Heart left ventricle (tissue), 16 donors: ENCODE data around the gene PRRG2. TPM values are rescaled to one million over a fixed set of nuclear protein-coding genes. Genes with fewer than 3 reads are reported as not detected.

Experiments used
- ATAC-seq, 4 donors: fragments of 200-7000 bp; cut with Tn5 transposase; one replicate each; pipeline ENCODE4 v1.9.1; 2020 to 2022; ENCODE audit warnings: moderate library complexity in 4 of 4, mild to moderate bottlenecking in 3 of 4, moderate number of reproducible peaks in 1 of 4
- DNase-seq, 5 donors: peaks; one replicate each; pipeline ENCODE4 v3.0.0-alpha.2; 2020
- H3K27ac ChIP-seq, 12 donors: fragments of 200-600 bp; sonication (generic) in 4 of 12; one replicate each; pipeline versions ENCODE4 v1.5.0 to v1.8.0; 2016 to 2022; ENCODE audit warnings: mild to moderate bottlenecking in 2 of 12
- H3K27me3 ChIP-seq, 9 donors: fragments of 200-600 bp; sonication (generic) in 2 of 9; one replicate each; pipeline versions ENCODE4 v1.5.1 to v1.8.0; 2016 to 2022; ENCODE audit warnings: mild to moderate bottlenecking in 3 of 9
- H3K36me3 ChIP-seq, 9 donors: fragments of 200-600 bp; sonication (generic) in 2 of 9; one replicate each; pipeline versions ENCODE4 v1.5.0 to v1.8.0; 2018 to 2022; ENCODE audit warnings: mild to moderate bottlenecking in 2 of 9
- H3K4me1 ChIP-seq, 12 donors: fragments of 200-600 bp; sonication (generic) in 4 of 12; one replicate each; pipeline versions ENCODE4 v1.5.0 to v1.8.0; 2016 to 2022; ENCODE audit warnings: mild to moderate bottlenecking in 3 of 12
- H3K4me3 ChIP-seq, 12 donors: fragments of 200-600 bp; sonication (generic) in 4 of 12; one replicate each; pipeline versions ENCODE4 v1.5.0 to v1.8.0; 2017 to 2022; ENCODE audit warnings: mild to moderate bottlenecking in 9 of 12, moderate library complexity in 4 of 12
- H3K9me3 ChIP-seq, 12 donors: fragments of 200-600 bp; sonication (generic) in 4 of 12; one replicate each; pipeline versions ENCODE4 v1.5.0 to v1.8.0; 2016 to 2022; ENCODE audit warnings: mild to moderate bottlenecking in 1 of 12
- POLR2A ChIP-seq, 2 donors: fragments of 450-650 bp; IDR thresholded peaks; one replicate each; pipeline ENCODE4 v1.6.1; 2017; ENCODE audit warnings: antibody characterized with exemption in 2 of 2, mild to moderate bottlenecking in 2 of 2, moderate library complexity in 2 of 2
- WGBS, 4 donors: extraction: QIAGEN DNeasy Blood & Tissue Kit in 2 of 4; methylation state at CpG; one replicate each; pipeline versions ENCODE4 v1.1.5 to v1.1.7; 2013 to 2018; 5-methylcytosine and 5-hydroxymethylcytosine counted together
- intact Hi-C, 10 donors: fragments of 100-400 bp; cut with DNase I; formaldehyde crosslinking; loops; one replicate each; pipeline versions ENCODE4 v1.11.1 to v1.14.2; 2022
- polyA plus RNA-seq, 2 donors: library from polyadenylated mRNA; stranded (reverse); fragments of 200-250 nt; gene quantifications; one replicate each; pipeline ENCODE4 v1.2.3, GENCODE V29; 2013
- total RNA-seq, 9 donors: library from RNA; depleted of rRNA in 2 of 9; stranded (reverse); fragments of >200 nt in 2 of 9; fragmentation: NEBNext Ultra II Directional in 3 of 9; extraction: Animal tissue kit (Norgen Biotek cat#: 25700) in 3 of 9; gene quantifications; one replicate each; pipeline versions ENCODE4 v1.1.0 to v1.2.4, GENCODE V29; 2016 to 2023
- TF ChIP-seq, protein P1 (sequence below), 12 donors: fragments of 200-600 bp; sonication (generic) in 4 of 12; IDR thresholded peaks; one replicate each; pipeline versions ENCODE4 v1.5.0 to v1.8.0; 2018 to 2022; ENCODE audit warnings: antibody characterized with exemption in 12 of 12, mild to moderate bottlenecking in 5 of 12
- donor health status: ischemic (EF 13 %, LVEDD 7.1; RV severe dilation, severe dysfunction).
- donor health status: healthy with polysubstance abuse.
- donor health status: DM: no; HTN: yes; CAD: no.
- donor health status: DM: no; HTN: no; CAD: no.
- donor health status: ischemic (EF 25% LVEDD 6.9; RV normal size, moderate dysfunction).
- donor health status: ischemic (EF 25% LVEDD 5.7; RV mildly dilated, moderate dysfunction).
- donor health status: healthy.
- donor health status: DM: yes; HTN: yes; CAD: no.
- donor health status: ischemic (EF 35%, LVEDD 5.7; RV mildly dilated, moderate dysfunction).
- donor health status: nonischemic (EF 11% LVEDD 7.7; RV severe dilation, severe dysfunction).
- donor health status: DM: yes; HTN: yes; CAD: no.
- donor health status: PGD.
- donor health status: ischemic (EF 29% LVEDD 5.4; RV normal size, mild dysfunction).
- donor health status: nonischemic (EF 23%, LVEDD 6.1; RV moderate dilation, normal function).

Gene PRRG2
- total and polyA plus RNA-seq, 11 donors = 0.27 to 3.2 (median 0.88) TPM; not detected in 1

DNA sequence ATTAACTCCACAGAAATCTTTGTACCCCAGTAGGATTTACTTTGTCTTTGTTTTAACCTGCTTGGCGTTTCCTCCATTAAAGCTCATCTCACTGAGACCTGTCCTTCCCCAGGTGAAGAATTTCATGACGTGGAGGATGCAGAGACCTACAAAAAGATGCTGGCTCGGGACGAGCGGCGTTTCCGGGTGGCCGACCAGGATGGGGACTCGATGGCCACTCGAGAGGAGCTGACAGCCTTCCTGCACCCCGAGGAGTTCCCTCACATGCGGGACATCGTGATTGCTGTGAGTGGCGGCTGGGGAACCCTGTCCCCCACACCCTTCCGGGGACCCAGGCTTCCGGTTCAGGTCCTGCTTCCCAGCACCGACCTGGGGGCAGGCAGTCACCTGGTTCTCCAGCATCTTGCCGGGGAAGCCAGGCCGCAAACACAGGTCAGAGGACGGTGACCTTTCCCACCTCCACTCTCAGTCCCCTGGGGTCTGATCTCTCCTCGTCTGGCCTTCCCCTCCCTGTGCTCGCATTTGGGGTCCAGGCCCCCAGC, 44.1 kb upstream of the PRRG2 start:
- ATAC-seq (no peak), DNase-seq (no peak)
- TF ChIP-seq POLR2A (IDR thresholded peaks at IDR 0.05) = no peak
- no peak overlapping the region for H3K27ac ChIP-seq
- H3K4me3 ChIP-seq = no peak overlapping the region
- no peaks in the 10 kb centered on the region for H3K9me3 ChIP-seq
- H3K27me3 ChIP-seq = no peaks in the 10 kb centered on the region
- peaks cover 0 to 36% (median 11%) of the 10 kb centered on the region in 12 donors for H3K4me1 ChIP-seq
- 90 to 94% (median 92%) methylated on average over 22 of the region's 22 CpGs for WGBS, 4 donors
- H3K36me3 ChIP-seq = peaks cover 0 to 73% (median 16%) of the 10 kb centered on the region in 9 donors
- intact Hi-C loops = no loop called here

DNA sequence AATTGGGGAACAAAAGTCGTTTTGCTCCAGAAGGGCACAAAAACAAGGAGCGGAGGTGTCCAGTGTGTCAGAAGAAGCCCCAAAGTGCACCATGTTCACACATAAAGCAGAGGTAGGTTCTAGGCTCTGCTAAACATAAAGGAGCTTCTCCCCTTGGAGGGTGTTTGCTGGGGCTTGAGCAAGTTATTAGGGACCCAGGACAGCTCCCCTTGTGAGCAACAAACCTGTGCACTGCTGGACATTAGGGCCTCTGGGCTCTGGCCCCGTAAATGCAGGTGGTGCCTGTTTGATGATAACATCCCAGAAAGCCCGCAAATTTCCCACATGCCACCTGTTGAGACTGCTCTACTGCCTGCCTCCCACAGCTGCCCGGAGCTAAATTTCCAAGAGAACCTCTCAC, 42.5 kb upstream of the PRRG2 start:
- TF ChIP-seq, protein P1, sequence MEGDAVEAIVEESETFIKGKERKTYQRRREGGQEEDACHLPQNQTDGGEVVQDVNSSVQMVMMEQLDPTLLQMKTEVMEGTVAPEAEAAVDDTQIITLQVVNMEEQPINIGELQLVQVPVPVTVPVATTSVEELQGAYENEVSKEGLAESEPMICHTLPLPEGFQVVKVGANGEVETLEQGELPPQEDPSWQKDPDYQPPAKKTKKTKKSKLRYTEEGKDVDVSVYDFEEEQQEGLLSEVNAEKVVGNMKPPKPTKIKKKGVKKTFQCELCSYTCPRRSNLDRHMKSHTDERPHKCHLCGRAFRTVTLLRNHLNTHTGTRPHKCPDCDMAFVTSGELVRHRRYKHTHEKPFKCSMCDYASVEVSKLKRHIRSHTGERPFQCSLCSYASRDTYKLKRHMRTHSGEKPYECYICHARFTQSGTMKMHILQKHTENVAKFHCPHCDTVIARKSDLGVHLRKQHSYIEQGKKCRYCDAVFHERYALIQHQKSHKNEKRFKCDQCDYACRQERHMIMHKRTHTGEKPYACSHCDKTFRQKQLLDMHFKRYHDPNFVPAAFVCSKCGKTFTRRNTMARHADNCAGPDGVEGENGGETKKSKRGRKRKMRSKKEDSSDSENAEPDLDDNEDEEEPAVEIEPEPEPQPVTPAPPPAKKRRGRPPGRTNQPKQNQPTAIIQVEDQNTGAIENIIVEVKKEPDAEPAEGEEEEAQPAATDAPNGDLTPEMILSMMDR (IDR thresholded peaks at IDR 0.05) = no peak
- TF ChIP-seq POLR2A (IDR thresholded peaks at IDR 0.05) = no peak
- 77 to 89% (median 86%) methylated on average over 4 to 5 of the region's 5 CpGs for WGBS, 4 donors
- Histone ChIP-seq H3K9me3 (no peaks in the 10 kb centered on the region), H3K27ac (no peak overlapping the region), H3K4me3 (no peak overlapping the region), H3K36me3 (peaks cover 0 to 80% (median 16%) of the 10 kb centered on the region in 9 donors), H3K27me3 (no peaks in the 10 kb centered on the region), H3K4me1 (peaks cover 0 to 24% (median 6%) of the 10 kb centered on the region in 12 donors)
- ATAC-seq (no peak), DNase-seq (no peak)
- intact Hi-C loops = no loop called here

GRCh38 chr19:49539192-49539952, 41.7 kb upstream of the PRRG2 start:
- H3K36me3 ChIP-seq = peaks cover 0 to 76% (median 16%) of the 10 kb centered on the region in 9 donors
- TF ChIP-seq, protein P1 (IDR thresholded peaks at IDR 0.05) = no peak
- no peak for TF ChIP-seq POLR2A (IDR thresholded peaks at IDR 0.05)
- H3K4me1 ChIP-seq = peaks cover 0 to 18% (median 2%) of the 10 kb centered on the region in 12 donors
- WGBS, 4 donors = 96 to 97% (median 96%) methylated on average over 12 to 13 of the region's 13 CpGs
- H3K4me3 ChIP-seq = no peak overlapping the region
- no peak for ATAC-seq
- intact Hi-C loops = no loop called here
- H3K27me3 ChIP-seq = no peaks in the 10 kb centered on the region
- H3K9me3 ChIP-seq = no peaks in the 10 kb centered on the region
- no peak overlapping the region for H3K27ac ChIP-seq
- DNase-seq = no peak

DNA sequence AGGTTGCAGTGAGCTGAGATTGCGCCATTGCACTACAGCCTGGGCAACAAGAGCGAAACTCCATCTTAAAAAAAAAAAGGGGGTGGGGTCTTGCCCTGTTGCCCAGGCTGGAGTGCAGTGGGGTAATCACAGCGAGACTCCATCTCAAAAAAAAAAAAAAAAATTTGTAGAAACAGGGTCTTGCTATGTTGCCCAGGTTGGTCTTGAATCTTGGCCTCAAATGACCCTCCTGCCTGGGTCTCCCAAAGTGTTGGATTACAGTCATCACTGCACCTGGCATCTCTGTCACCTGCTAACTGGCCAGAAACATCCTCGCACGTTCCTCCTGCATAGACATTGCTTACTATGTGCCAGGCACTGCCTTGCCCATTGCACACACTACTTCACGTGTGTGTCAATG, 39.2 kb upstream of the PRRG2 start:
- no peak overlapping the region for H3K27ac ChIP-seq
- ATAC-seq (no peak), DNase-seq (no peak)
- intact Hi-C loops = loop anchor here in 2 of 10 donors (10.0 kb wide), 1 partner anchor 147 kb away; no protein-coding TSS in a partner anchor
- no peak overlapping the region for H3K4me3 ChIP-seq
- H3K4me1 ChIP-seq = peaks cover 0 to 16% (median 0%) of the 10 kb centered on the region in 12 donors
- peaks cover 0 to 59% (median 16%) of the 10 kb centered on the region in 9 donors for H3K36me3 ChIP-seq
- no peak for TF ChIP-seq POLR2A (IDR thresholded peaks at IDR 0.05)
- TF ChIP-seq, protein P1 (IDR thresholded peaks at IDR 0.05) = no peak
- H3K9me3 ChIP-seq = no peaks in the 10 kb centered on the region
- 95 to 97% (median 96%) methylated on average over 6 of the region's 6 CpGs for WGBS, 4 donors
- H3K27me3 ChIP-seq = no peaks in the 10 kb centered on the region
